Activated CD8-positive, alpha-beta T cell treated with anti-CD3 and anti-CD28 coated beads for 36 hours (primary cell): Measurements from ENCODE around the gene TGDS. TPM values are rescaled to one million over a fixed set of nuclear protein-coding genes. Genes with fewer than 3 reads are reported as not detected.

Source experiments
- ATAC-seq: fragments of 200-7000 bp; cut with Tn5 transposase; one replicate; pipeline ENCODE4 v1.10.0; 2021; ENCODE audit warnings: mild to moderate bottlenecking, moderate library complexity
- CTCF ChIA-PET: fragments of 350-600 bp; sonication (Branson Sonifier 250); formaldehyde crosslinking; loops from one replicate; lab custom pipeline; 2021; ENCODE audit warnings: antibody characterized with exemption; lab: Charles Lee
- POLR2A ChIA-PET: fragments of 350-600 bp; sonication (Branson Sonifier 250); formaldehyde crosslinking; loops from one replicate; lab custom pipeline; 2021; ENCODE audit warnings: antibody characterized with exemption; lab: Charles Lee
- DNase-seq: peaks from one replicate; pipeline ENCODE4 v3.0.0-alpha.2; 2020
- H3K27ac Mint-ChIP-seq: one replicate; pipeline ENCODE4 v1.8.0; 2021; ENCODE audit warnings: mild to moderate bottlenecking, mixed read lengths
- H3K27me3 Mint-ChIP-seq: one replicate; pipeline ENCODE4 v1.8.0; 2021; ENCODE audit warnings: mixed read lengths
- H3K36me3 Mint-ChIP-seq: one replicate; pipeline ENCODE4 v1.8.0; 2021; ENCODE audit warnings: low read depth, mixed read lengths
- H3K4me1 Mint-ChIP-seq: one replicate; pipeline ENCODE4 v1.8.0; 2021; ENCODE audit warnings: low read depth, mixed read lengths
- H3K4me3 Mint-ChIP-seq: one replicate; pipeline ENCODE4 v1.8.0; 2021; ENCODE audit warnings: mild to moderate bottlenecking, moderate library complexity, mixed read lengths
- H3K9me3 Mint-ChIP-seq: one replicate; pipeline ENCODE4 v1.8.0; 2021; ENCODE audit warnings: mixed read lengths
- intact Hi-C: fragments of 100-400 bp; cut with micrococcal nuclease; formaldehyde crosslinking; loops from one replicate; pipeline ENCODE4 v1.10.0; 2022
- total RNA-seq, 2 experiments: library from RNA; stranded (reverse); gene quantifications; one replicate each; pipeline ENCODE4 v1.2.3, GENCODE V29; 2021
- TF ChIP-seq, protein P1 (sequence below): fragments of 200-600 bp; IDR thresholded peaks from one replicate; pipeline ENCODE4 v1.8.0; 2022; ENCODE audit warnings: antibody characterized with exemption, mild to moderate bottlenecking

TGDS gene
- total RNA-seq, 2 experiments from 2014 or later = 24.0 to 27.0 TPM

- TF ChIP-seq, protein P1, sequence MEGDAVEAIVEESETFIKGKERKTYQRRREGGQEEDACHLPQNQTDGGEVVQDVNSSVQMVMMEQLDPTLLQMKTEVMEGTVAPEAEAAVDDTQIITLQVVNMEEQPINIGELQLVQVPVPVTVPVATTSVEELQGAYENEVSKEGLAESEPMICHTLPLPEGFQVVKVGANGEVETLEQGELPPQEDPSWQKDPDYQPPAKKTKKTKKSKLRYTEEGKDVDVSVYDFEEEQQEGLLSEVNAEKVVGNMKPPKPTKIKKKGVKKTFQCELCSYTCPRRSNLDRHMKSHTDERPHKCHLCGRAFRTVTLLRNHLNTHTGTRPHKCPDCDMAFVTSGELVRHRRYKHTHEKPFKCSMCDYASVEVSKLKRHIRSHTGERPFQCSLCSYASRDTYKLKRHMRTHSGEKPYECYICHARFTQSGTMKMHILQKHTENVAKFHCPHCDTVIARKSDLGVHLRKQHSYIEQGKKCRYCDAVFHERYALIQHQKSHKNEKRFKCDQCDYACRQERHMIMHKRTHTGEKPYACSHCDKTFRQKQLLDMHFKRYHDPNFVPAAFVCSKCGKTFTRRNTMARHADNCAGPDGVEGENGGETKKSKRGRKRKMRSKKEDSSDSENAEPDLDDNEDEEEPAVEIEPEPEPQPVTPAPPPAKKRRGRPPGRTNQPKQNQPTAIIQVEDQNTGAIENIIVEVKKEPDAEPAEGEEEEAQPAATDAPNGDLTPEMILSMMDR = no peak
- no peaks in the 10 kb centered on the region for H3K27me3 Mint-ChIP-seq
- intact Hi-C loops = no loop called here
- no peak overlapping the region for H3K4me3 Mint-ChIP-seq
- H3K9me3 Mint-ChIP-seq = peaks cover 5% of the 10 kb centered on the region
- ATAC-seq = no peak
- CTCF ChIA-PET = no interaction called here
- peaks cover 20% of the 10 kb centered on the region for H3K4me1 Mint-ChIP-seq
- peaks cover 14% of the 10 kb centered on the region for H3K36me3 Mint-ChIP-seq
- no peak for DNase-seq
- POLR2A ChIA-PET = no interaction called here
- H3K27ac Mint-ChIP-seq = no peak overlapping the region
Observed at GRCh38 chr13:94557684-94558235, 38.2 kb downstream of the TGDS start.

GRCh38 chr13:94556621-94557020 lies 39.3 kb downstream of the TGDS start:
- H3K27me3 Mint-ChIP-seq = no peaks in the 10 kb centered on the region
- H3K4me3 Mint-ChIP-seq = no peak overlapping the region
- no peak overlapping the region for H3K27ac Mint-ChIP-seq
- TF ChIP-seq, protein P1 = no peak
- H3K4me1 Mint-ChIP-seq = peaks cover 20% of the 10 kb centered on the region
- DNase-seq (no peak), ATAC-seq (no peak)
- peaks cover 10% of the 10 kb centered on the region for H3K36me3 Mint-ChIP-seq
- ChIA-PET CTCF (interaction anchor here (0.8 to 0.9 kb wide), 2 partner anchors 8 to 61 kb away, joined by 3 read pairs; no protein-coding TSS in a partner anchor), POLR2A (interaction anchor here (0.6 to 1.4 kb wide), 2 partner anchors 9 to 30 kb away, joined by 3 to 4 read pairs; no protein-coding TSS in a partner anchor)
- H3K9me3 Mint-ChIP-seq = peaks cover 5% of the 10 kb centered on the region
- intact Hi-C loops = no loop called here

GRCh38 chr13:94556041-94556440 lies 39.9 kb downstream of the TGDS start:
- Mint-ChIP-seq H3K27ac (no peak overlapping the region), H3K4me3 (no peak overlapping the region), H3K36me3 (peaks cover 10% of the 10 kb centered on the region), H3K27me3 (no peaks in the 10 kb centered on the region), H3K4me1 (peaks cover 20% of the 10 kb centered on the region), H3K9me3 (peaks cover 5% of the 10 kb centered on the region)
- ChIA-PET CTCF (interaction anchor here (0.9 kb wide), 1 partner anchor 9 kb away, joined by 3 read pairs; no protein-coding TSS in a partner anchor), POLR2A (interaction anchor here (1.4 kb wide), 2 partner anchors 10 to 11 kb away, joined by 4 to 5 read pairs; no protein-coding TSS in a partner anchor)
- intact Hi-C loops = no loop called here
- ATAC-seq = no peak
- DNase-seq = no peak
- TF ChIP-seq, protein P1 = no peak

DNA sequence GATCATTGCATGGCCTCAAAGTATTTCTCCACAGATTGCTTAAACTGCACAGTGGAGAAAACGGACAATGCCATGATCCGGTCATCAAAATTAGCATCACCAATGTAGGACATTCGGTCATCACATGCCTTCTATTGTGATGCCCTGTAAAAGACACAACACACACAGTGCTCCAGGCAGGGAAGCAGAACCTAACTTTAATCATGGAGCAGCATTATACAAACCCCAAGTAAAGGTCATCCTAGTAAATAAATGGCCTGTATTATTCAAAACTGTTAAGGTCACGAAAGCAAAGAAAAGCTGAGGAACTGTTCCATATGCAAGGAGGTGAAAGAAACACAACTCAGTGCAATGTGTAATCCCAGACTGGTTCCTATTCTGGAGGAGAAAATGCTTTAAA lies 42.2 kb downstream of the TGDS start:
- peaks cover 6% of the 10 kb centered on the region for H3K36me3 Mint-ChIP-seq
- POLR2A ChIA-PET = no interaction called here
- no peak for DNase-seq
- H3K4me3 Mint-ChIP-seq = no peak overlapping the region
- CTCF ChIA-PET = no interaction called here
- H3K9me3 Mint-ChIP-seq = peaks cover 4% of the 10 kb centered on the region
- no peak for ATAC-seq
- H3K4me1 Mint-ChIP-seq = peaks cover 15% of the 10 kb centered on the region
- peaks cover 3% of the 10 kb centered on the region for H3K27me3 Mint-ChIP-seq
- no peak overlapping the region for H3K27ac Mint-ChIP-seq
- intact Hi-C loops = no loop called here
- TF ChIP-seq, protein P1 = no peak

- ChIA-PET POLR2A (no interaction called here), CTCF (no interaction called here)
- H3K9me3 Mint-ChIP-seq = no peaks in the 10 kb centered on the region
- H3K27me3 Mint-ChIP-seq = peaks cover 3% of the 10 kb centered on the region
- peaks cover 15% of the 10 kb centered on the region for H3K4me1 Mint-ChIP-seq
- no peak overlapping the region for H3K4me3 Mint-ChIP-seq
- ATAC-seq (no peak), DNase-seq (no peak)
- H3K27ac Mint-ChIP-seq = no peak overlapping the region
- TF ChIP-seq, protein P1 = no peak
- intact Hi-C loops = no loop called here
- H3K36me3 Mint-ChIP-seq = peaks cover 3% of the 10 kb centered on the region
Observed at GRCh38 chr13:94552095-94552494, 43.9 kb downstream of the TGDS start.
